CD4-positive, alpha-beta T cell treated with Interleukin-17A for 1 hour (primary cell): Measurements from ENCODE around the gene PSME2.

Experiments used
- DNase-seq: peaks from one replicate; pipeline ENCODE4 v3.0.0-alpha.2; 2020

The PSME2 gene

GRCh38 chr14:24146453-24146977 lies at the start of gene PSME2:
PSME2 (minus strand) TSS chr14:24146610; CDS start chr14:24146581, 29 bp downstream.
- DNase-seq: peak; percentile 92

GRCh38 chr14:24195186-24196070 lies 49.0 kb upstream of the PSME2 start, which contains the start of gene TM9SF1:
TM9SF1 (minus strand) TSS chr14:24195441; CDS start chr14:24195019, 422 bp downstream.
- DNase-seq: peak; percentile 92

GRCh38 chr14:24194873-24195185 lies 48.4 kb upstream of the PSME2 start:
- no peak for DNase-seq

- no peak for DNase-seq
Measured at GRCh38 chr14:24194186-24194872, 47.9 kb upstream of the PSME2 start.

GRCh38 chr14:24192933-24193332 lies 46.5 kb upstream of the PSME2 start:
- DNase-seq: no peak

- no peak for DNase-seq
Measured at GRCh38 chr14:24190416-24190815, 44.0 kb upstream of the PSME2 start.

- DNase-seq: no peak
Measured at GRCh38 chr14:24189460-24189859, 43.0 kb upstream of the PSME2 start.

- no peak for DNase-seq
Measured at GRCh38 chr14:24189059-24189375, 42.6 kb upstream of the PSME2 start.

- DNase-seq: peak; percentile 97
Measured at GRCh38 chr14:24188251-24189058, 42.0 kb upstream of the PSME2 start, which contains the start of gene IPO4. IPO4 (minus strand) TSS chr14:24188816; CDS start chr14:24188787, 29 bp downstream.

- no peak for DNase-seq
Measured at GRCh38 chr14:24187539-24187915, 41.1 kb upstream of the PSME2 start.

GRCh38 chr14:24186831-24187538 lies 40.6 kb upstream of the PSME2 start:
- DNase-seq: no peak

GRCh38 chr14:24185741-24186140 lies 39.3 kb upstream of the PSME2 start:
- no peak for DNase-seq

GRCh38 chr14:24185026-24185425 lies 38.6 kb upstream of the PSME2 start:
- DNase-seq: no peak

- no peak for DNase-seq
Measured at GRCh38 chr14:24184104-24184970, 37.9 kb upstream of the PSME2 start.

GRCh38 chr14:24183014-24183481 lies 36.6 kb upstream of the PSME2 start:
- no peak for DNase-seq

GRCh38 chr14:24182110-24182882 lies 35.9 kb upstream of the PSME2 start:
- DNase-seq: no peak

- DNase-seq: no peak
Measured at GRCh38 chr14:24181371-24182077, 35.1 kb upstream of the PSME2 start.

- no peak for DNase-seq
Measured at GRCh38 chr14:24179961-24180796, 33.8 kb upstream of the PSME2 start.
